ENCODE data around the gene AOC2. TPM values are rescaled to one million over a fixed set of nuclear protein-coding genes. Genes with fewer than 3 reads are reported as not detected.

AOC2 gene
- total and polyA plus RNA-seq, 2 of the 13 experiments (the other 11 are each of a cell fraction or from before 2014, with no cell fraction given): 1.2 to 3.3 TPM

DNA sequence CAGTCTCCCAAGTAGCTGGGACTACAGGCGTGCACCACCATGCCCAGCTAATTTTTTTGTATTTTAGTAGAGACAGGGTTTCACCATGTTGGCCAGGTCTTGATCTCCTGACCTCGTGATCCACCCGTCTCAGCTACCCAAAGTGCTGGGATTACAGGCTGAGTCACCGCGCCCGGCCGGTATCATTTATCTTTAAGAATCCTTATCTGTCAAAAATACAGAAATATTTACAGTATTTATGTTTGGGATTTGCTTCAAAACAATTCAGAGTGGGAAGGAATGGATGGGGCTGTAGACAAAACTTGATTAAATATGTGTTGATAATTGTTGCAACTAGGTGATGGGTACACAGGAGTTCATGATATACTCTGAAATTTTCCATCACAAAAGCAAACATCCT, 23.2 kb upstream of the AOC2 start (continued):
- no peak for TF ChIP-seq IRF2 (CRISPR knock-in tag; IDR thresholded peaks at IDR 0.05)
- TF ChIP-seq, protein P1, sequence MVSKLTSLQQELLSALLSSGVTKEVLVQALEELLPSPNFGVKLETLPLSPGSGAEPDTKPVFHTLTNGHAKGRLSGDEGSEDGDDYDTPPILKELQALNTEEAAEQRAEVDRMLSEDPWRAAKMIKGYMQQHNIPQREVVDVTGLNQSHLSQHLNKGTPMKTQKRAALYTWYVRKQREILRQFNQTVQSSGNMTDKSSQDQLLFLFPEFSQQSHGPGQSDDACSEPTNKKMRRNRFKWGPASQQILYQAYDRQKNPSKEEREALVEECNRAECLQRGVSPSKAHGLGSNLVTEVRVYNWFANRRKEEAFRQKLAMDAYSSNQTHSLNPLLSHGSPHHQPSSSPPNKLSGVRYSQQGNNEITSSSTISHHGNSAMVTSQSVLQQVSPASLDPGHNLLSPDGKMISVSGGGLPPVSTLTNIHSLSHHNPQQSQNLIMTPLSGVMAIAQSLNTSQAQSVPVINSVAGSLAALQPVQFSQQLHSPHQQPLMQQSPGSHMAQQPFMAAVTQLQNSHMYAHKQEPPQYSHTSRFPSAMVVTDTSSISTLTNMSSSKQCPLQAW (CRISPR knock-in tag; IDR thresholded peaks at IDR 0.05): no peak
- TF ChIP-seq, protein P2, sequence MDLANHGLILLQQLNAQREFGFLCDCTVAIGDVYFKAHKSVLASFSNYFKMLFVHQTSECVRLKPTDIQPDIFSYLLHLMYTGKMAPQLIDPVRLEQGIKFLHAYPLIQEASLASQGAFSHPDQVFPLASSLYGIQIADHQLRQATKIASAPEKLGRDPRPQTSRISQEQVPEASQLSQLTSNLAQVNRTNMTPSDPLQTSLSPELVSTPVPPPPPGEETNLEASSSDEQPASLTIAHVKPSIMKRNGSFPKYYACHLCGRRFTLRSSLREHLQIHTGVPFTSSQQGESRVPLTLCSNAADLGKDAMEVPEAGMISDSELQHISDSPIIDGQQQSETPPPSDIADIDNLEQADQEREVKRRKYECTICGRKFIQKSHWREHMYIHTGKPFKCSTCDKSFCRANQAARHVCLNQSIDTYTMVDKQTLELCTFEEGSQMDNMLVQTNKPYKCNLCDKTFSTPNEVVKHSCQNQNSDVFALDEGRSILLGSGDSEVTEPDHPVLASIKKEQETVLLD (CRISPR knock-in tag; IDR thresholded peaks at IDR 0.05; ENCODE audit: low read depth): no peak

DNA sequence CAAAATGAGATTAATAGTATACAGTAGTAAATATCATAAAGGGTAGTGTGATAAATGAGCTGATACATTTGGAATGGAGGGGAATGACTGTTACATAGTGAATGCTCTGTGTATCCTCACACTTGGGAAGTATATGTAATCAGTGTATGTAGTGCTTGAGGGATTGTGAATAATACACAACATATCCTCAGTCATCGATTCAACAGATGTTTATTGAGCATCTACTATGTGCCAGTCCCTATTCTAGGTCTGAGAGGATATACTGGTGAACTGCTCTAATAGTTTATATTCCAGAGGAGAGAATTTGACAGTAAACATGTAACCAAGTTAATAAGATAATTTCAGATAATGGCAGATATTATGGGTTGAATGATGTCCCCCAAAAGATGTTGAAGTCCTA, 16.9 kb upstream of the AOC2 start:
- TF ChIP-seq SMARCC2 (IDR thresholded peaks at IDR 0.05) (no peak), ATRX (CRISPR knock-in tag; IDR thresholded peaks at IDR 0.05; ENCODE audit: borderline replicate concordance) (no peak), ZNF382 (CRISPR knock-in tag; IDR thresholded peaks at IDR 0.05; ENCODE audit: borderline replicate concordance) (no peak), SRY (CRISPR knock-in tag; IDR thresholded peaks at IDR 0.05) (no peak), SIX4 (CRISPR knock-in tag; IDR thresholded peaks at IDR 0.05) (no peak)
- DNase-seq (ENCODE audit: low spot score): no peak
- ATAC-seq: no peak
- H3K9ac ChIP-seq (ENCODE audit: insufficient read depth, low read depth, low read length): no peak overlapping the region
- no peak overlapping the region for H3K4me2 ChIP-seq (ENCODE audit: low read depth, low read length)
- BruUV-seq (replicated peaks): no TSS peak
- H3K79me2 ChIP-seq (ENCODE audit: insufficient read depth, low read length): peaks cover 18% of the 10 kb centered on the region
- H4K20me1 ChIP-seq (ENCODE audit: insufficient read depth, low read length): no peaks in the 10 kb centered on the region
- H3K36me3 ChIP-seq (replicated peaks in 1 of 2; ENCODE audit: control insufficient read depth in 1 of 2, insufficient read depth in 2 of 2, low read length in 2 of 2): no peaks in the 10 kb centered on the region
- in situ Hi-C loops (cut with HindIII; ENCODE audit: extremely low pct_ligation_motif_present, low pct_unique_long_range_greater_than_20kb): loop anchor here (10.0 kb wide), 1 partner anchor 113 kb away; no protein-coding TSS in a partner anchor
- ChIA-PET POLR2A (no interaction called here), CTCF (ENCODE audit: low intra/inter-chr PET ratio, low total read pairs) (no interaction called here)
- H3K27ac ChIP-seq (ENCODE audit: extremely low read length, insufficient read depth, low read length): no peak overlapping the region
- peaks cover 49% of the 10 kb centered on the region for H3K4me1 ChIP-seq (ENCODE audit: insufficient read depth, low read length)
- no peaks in the 10 kb centered on the region for H3K9me3 ChIP-seq (ENCODE audit: low read length)
- H3K4me3 ChIP-seq (replicated peaks in 1 of 3; ENCODE audit: insufficient read depth in 1 of 3, low read depth in 2 of 3, low read length in 3 of 3): no peak overlapping the region
- intact Hi-C loops (cut with micrococcal nuclease; ENCODE audit: unreplicated experiment): no loop called here
- 48% methylated on average over 1 of the region's 1 CpG for WGBS (ENCODE audit: low lambda C conversion rate)
- no peak overlapping the region for H2AFZ ChIP-seq (ENCODE audit: low read length)
- FAIRE-seq: no peak
- peaks cover 0 to 7% of the 10 kb centered on the region in 2 experiments; a peak in 1 of 5 replicates for H3K27me3 ChIP-seq (ENCODE audit: control insufficient read depth in 1 of 2, insufficient read depth in 2 of 2, low read length in 2 of 2)

Measured in HepG2 (cell line).